Measurements from ENCODE around the gene CMYA5. TPM values are rescaled to one million over a fixed set of nuclear protein-coding genes. Genes with fewer than 3 reads are reported as not detected.
"Not testable (repeated sequence)": the region's sequence is repeated elsewhere in the genome, so short reads cannot be mapped to it uniquely, and the experiment has no call there.

The CMYA5 gene
- total RNA-seq, 1 donor from 2014 or later, result 1,210 TPM

DNA sequence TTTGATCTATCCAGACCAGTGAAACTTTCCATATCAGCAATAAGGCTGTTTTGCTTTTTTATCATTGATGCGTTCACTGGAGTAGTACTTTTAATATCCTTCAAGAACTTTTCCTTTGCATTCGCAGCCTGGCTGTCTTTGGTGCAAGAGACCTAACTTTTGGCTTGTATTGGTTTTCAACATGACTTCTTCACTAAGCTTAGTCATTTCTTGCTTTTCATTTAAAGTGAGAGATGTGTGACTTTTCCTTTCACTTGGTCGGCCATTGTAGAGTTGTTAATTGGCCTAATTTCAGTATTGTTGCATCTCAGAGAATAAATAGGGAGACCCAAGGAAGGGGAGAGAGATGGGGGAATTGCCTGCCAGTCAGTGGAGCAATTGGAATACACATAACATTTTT, 26.4 kb upstream of the CMYA5 start:
- TF ChIP-seq, protein P1, sequence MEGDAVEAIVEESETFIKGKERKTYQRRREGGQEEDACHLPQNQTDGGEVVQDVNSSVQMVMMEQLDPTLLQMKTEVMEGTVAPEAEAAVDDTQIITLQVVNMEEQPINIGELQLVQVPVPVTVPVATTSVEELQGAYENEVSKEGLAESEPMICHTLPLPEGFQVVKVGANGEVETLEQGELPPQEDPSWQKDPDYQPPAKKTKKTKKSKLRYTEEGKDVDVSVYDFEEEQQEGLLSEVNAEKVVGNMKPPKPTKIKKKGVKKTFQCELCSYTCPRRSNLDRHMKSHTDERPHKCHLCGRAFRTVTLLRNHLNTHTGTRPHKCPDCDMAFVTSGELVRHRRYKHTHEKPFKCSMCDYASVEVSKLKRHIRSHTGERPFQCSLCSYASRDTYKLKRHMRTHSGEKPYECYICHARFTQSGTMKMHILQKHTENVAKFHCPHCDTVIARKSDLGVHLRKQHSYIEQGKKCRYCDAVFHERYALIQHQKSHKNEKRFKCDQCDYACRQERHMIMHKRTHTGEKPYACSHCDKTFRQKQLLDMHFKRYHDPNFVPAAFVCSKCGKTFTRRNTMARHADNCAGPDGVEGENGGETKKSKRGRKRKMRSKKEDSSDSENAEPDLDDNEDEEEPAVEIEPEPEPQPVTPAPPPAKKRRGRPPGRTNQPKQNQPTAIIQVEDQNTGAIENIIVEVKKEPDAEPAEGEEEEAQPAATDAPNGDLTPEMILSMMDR (IDR thresholded peaks at IDR 0.05; ENCODE audit: borderline replicate concordance), result no peak
- H3K4me3 ChIP-seq, result no peak overlapping the region
- H3K4me1 ChIP-seq, result no peaks in the 10 kb centered on the region
- no peaks in the 10 kb centered on the region for H3K27me3 ChIP-seq (ENCODE audit: low read depth)
- peaks cover 55% of the 10 kb centered on the region for H3K36me3 ChIP-seq
- H3K9me3 ChIP-seq (replicated peaks), result peaks cover 15% of the 10 kb centered on the region
- no peak for DNase-seq
- intact Hi-C loops (cut with micrococcal nuclease), result no loop called here
- no peak overlapping the region for H3K27ac ChIP-seq (replicated peaks)

DNA sequence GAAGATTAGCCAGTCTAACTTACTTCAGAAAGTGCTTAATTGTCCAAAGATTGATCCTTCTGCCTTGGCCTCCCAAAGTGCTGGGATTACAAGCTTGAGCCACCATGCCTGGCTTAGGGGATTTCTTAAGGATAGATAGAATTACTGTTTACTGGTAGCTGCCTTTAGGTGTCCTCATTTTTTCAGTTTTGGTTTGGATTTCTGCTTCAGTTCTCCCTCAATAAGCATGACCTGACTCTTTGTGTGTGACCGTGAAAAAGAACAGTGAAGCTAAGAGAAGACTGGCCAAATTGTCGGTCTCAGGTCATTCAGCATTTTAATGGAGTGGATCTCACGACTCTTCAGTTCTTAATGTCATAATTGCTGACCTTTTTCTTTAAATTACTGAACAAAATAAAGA, 22.9 kb upstream of the CMYA5 start:
- intact Hi-C loops (cut with micrococcal nuclease), result no loop called here
- Histone ChIP-seq H3K27ac (replicated peaks) (no peak overlapping the region), H3K36me3 (peaks cover 68% of the 10 kb centered on the region)

DNA sequence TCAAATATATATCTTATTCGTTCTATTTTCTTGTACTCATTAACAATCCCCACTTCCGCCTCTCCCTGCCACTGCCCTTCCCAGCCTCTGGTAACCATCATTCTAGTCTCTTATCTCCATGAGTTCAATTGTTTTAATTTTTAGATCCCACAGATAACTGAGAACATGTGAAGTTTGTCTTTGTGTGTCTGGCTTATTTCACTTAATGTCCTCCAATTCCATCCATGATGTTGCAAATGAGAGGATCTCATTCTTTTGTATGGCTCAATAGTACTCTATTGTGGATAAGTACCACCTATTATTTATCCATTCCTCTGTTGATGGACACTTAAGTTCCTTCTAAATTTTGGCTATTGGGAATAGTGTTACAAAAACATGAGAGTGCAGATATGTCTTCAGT, 17.2 kb upstream of the CMYA5 start:
- TF ChIP-seq, protein P1 (IDR thresholded peaks at IDR 0.05; ENCODE audit: borderline replicate concordance), result no peak
- H3K9me3 ChIP-seq (replicated peaks), result no peaks in the 10 kb centered on the region
- no peaks in the 10 kb centered on the region for H3K4me1 ChIP-seq
- H3K4me3 ChIP-seq, result no peak overlapping the region
- no peaks in the 10 kb centered on the region for H3K27me3 ChIP-seq (ENCODE audit: low read depth)
- peaks cover 68% of the 10 kb centered on the region for H3K36me3 ChIP-seq
- intact Hi-C loops (cut with micrococcal nuclease), result no loop called here
- DNase-seq, result no peak
- no peak overlapping the region for H3K27ac ChIP-seq (replicated peaks)

More for the DNA sequence above, 22.9 kb upstream of the CMYA5 start:
- TF ChIP-seq, protein P1 (IDR thresholded peaks at IDR 0.05; ENCODE audit: borderline replicate concordance), result no peak
- H3K4me3 ChIP-seq, result no peak overlapping the region
- no peaks in the 10 kb centered on the region for H3K27me3 ChIP-seq (ENCODE audit: low read depth)
- DNase-seq, result no peak
- H3K9me3 ChIP-seq (replicated peaks), result peaks cover 11% of the 10 kb centered on the region
- no peaks in the 10 kb centered on the region for H3K4me1 ChIP-seq

DNA sequence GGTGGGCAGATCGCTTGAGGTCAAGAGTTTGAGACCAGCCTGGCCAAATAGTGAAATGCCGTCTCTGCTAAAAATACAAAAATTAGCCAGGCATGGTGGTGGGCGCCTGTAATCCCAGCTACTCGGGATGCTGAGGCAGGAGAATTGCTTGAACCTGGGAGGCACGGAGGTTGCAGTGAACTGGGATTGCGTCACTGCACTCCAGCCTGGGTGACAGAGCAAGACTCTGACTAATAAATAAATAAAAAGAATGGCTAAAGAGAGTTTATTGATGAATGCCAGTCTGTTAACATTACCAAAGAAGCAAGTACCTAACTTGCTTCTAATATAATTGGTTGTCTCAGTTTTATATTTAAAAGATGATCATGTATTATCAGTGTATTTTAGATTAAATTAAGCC, 13.3 kb upstream of the CMYA5 start:
- H3K27ac ChIP-seq (replicated peaks); H3K9me3 ChIP-seq (replicated peaks); intact Hi-C loops (cut with micrococcal nuclease); H3K4me3 ChIP-seq; H3K4me1 ChIP-seq; DNase-seq; H3K27me3 ChIP-seq (ENCODE audit: low read depth): not testable (repeated sequence)
- H3K36me3 ChIP-seq, result peaks cover 72% of the 10 kb centered on the region

DNA sequence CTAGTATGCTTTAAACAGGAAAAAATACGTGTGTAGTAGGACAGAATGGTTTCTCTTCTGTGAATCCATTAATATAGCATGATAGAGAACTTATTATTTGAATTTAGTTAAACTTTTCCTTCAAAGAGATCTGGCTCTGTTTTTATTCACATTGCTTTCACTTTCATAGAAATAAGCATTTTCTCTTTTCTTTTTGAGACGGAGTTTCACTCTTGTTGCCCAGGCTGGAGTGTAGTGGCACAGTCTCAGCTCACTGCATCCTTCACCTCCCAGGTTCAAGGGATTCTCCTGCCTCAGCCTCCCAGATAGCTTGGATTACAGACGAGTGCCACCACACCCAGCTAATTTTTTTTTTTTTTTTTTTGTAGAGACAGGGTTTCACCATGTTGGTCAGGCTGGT, 7.5 kb upstream of the CMYA5 start:
- H3K4me3 ChIP-seq; DNase-seq; H3K27me3 ChIP-seq (ENCODE audit: low read depth); H3K27ac ChIP-seq (replicated peaks); H3K9me3 ChIP-seq (replicated peaks); H3K4me1 ChIP-seq; intact Hi-C loops (cut with micrococcal nuclease): not testable (repeated sequence)
- H3K36me3 ChIP-seq, result peaks cover 79% of the 10 kb centered on the region

DNA sequence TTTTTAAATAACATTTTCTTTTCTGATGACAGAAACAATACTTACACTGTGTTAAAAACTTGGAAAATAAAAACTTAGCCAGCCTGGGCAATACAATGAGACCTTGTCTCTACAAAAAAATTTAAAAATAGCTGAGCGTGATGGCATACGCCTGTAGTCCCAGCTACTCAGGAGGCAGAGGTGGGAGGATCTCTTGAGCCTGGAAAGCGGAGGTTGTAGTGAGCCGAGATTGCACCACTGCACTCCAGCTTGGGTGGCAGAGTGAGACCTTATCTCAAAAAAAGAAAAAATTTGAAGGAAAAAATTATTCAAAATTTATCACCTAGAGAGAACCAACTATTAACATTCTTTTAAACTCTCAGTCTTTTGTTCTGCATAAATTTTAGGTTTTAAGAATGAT, 4.9 kb upstream of the CMYA5 start:
- TF ChIP-seq, protein P1 (IDR thresholded peaks at IDR 0.05; ENCODE audit: borderline replicate concordance), result no peak
- H3K4me1 ChIP-seq, result peaks cover 12% of the 10 kb centered on the region
- H3K27ac ChIP-seq (replicated peaks), result no peak overlapping the region
- H3K9me3 ChIP-seq (replicated peaks), result no peaks in the 10 kb centered on the region
- intact Hi-C loops (cut with micrococcal nuclease), result no loop called here
- peaks cover 63% of the 10 kb centered on the region for H3K36me3 ChIP-seq
- no peaks in the 10 kb centered on the region for H3K27me3 ChIP-seq (ENCODE audit: low read depth)
- H3K4me3 ChIP-seq, result no peak overlapping the region
- no peak for DNase-seq

GRCh38 chr5:79685627-79686026, 4.0 kb upstream of the CMYA5 start:
- Histone ChIP-seq H3K27ac (replicated peaks) (no peak overlapping the region), H3K4me3 (no peak overlapping the region), H3K36me3 (peaks cover 55% of the 10 kb centered on the region), H3K4me1 (peaks cover 15% of the 10 kb centered on the region), H3K9me3 (replicated peaks) (no peaks in the 10 kb centered on the region), H3K27me3 (ENCODE audit: low read depth) (no peaks in the 10 kb centered on the region)
- TF ChIP-seq, protein P1 (IDR thresholded peaks at IDR 0.05; ENCODE audit: borderline replicate concordance), result no peak
- intact Hi-C loops (cut with micrococcal nuclease), result no loop called here
- DNase-seq, result no peak

Data from left ventricle myocardium inferior (tissue), 1 donor.